Measurements from ENCODE around the gene VRK2. TPM values are rescaled to one million over a fixed set of nuclear protein-coding genes. Genes with fewer than 3 reads are reported as not detected.
A peak's percentile ranks its signal among the peaks of the same experiment; 100 is the strongest.

VRK2 gene
- total RNA-seq, 1 donor: 22.1 TPM

DNA sequence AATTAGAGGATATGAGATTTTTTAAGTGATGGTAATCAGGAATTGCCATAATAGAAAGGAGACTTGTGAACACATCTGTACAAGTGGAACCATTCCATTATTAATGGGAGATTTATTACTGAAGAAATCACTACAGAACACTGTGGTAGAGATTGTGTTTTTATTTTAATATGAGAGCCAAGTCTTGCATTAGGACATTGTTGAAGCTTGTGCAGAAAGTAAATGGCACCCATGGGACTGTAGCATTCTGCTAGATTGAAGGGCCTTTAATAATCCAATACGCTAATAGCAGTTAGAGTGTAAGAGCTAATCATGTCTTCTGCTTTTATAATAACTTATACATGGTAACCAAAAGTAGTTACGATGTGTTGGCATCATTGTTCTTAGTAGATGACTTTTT lies 83.6 kb downstream of the VRK2 start:
- no peak overlapping the region for H3K4me3 ChIP-seq (ENCODE audit: insufficient read depth, low read length)
- DNase-seq (ENCODE audit: insufficient read length, low spot score, missing footprints): no peak
- no peak overlapping the region for H3K27ac ChIP-seq (ENCODE audit: low read depth, low read length)
- no peaks in the 10 kb centered on the region for H3K27me3 ChIP-seq (ENCODE audit: insufficient read depth, low read length)
- H3K4me1 ChIP-seq (ENCODE audit: insufficient read depth, low read length): peaks cover 11% of the 10 kb centered on the region
- TF ChIP-seq, protein P1, sequence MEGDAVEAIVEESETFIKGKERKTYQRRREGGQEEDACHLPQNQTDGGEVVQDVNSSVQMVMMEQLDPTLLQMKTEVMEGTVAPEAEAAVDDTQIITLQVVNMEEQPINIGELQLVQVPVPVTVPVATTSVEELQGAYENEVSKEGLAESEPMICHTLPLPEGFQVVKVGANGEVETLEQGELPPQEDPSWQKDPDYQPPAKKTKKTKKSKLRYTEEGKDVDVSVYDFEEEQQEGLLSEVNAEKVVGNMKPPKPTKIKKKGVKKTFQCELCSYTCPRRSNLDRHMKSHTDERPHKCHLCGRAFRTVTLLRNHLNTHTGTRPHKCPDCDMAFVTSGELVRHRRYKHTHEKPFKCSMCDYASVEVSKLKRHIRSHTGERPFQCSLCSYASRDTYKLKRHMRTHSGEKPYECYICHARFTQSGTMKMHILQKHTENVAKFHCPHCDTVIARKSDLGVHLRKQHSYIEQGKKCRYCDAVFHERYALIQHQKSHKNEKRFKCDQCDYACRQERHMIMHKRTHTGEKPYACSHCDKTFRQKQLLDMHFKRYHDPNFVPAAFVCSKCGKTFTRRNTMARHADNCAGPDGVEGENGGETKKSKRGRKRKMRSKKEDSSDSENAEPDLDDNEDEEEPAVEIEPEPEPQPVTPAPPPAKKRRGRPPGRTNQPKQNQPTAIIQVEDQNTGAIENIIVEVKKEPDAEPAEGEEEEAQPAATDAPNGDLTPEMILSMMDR (IDR thresholded peaks at IDR 0.05; ENCODE audit: extremely low read depth, low read depth, low read length): no peak
- no peaks in the 10 kb centered on the region for H3K9me3 ChIP-seq (ENCODE audit: low read depth, low read length)
- H4K20me1 ChIP-seq (ENCODE audit: insufficient read depth, low read length): no peaks in the 10 kb centered on the region
- H2AFZ ChIP-seq (ENCODE audit: low read length): no peak overlapping the region
- no peaks in the 10 kb centered on the region for H3K36me3 ChIP-seq (ENCODE audit: insufficient read depth, low read length)
- H3K79me2 ChIP-seq (ENCODE audit: insufficient read depth, low read length): no peaks in the 10 kb centered on the region
- no peak overlapping the region for H3K4me2 ChIP-seq (ENCODE audit: insufficient read depth, low read length)

DNA sequence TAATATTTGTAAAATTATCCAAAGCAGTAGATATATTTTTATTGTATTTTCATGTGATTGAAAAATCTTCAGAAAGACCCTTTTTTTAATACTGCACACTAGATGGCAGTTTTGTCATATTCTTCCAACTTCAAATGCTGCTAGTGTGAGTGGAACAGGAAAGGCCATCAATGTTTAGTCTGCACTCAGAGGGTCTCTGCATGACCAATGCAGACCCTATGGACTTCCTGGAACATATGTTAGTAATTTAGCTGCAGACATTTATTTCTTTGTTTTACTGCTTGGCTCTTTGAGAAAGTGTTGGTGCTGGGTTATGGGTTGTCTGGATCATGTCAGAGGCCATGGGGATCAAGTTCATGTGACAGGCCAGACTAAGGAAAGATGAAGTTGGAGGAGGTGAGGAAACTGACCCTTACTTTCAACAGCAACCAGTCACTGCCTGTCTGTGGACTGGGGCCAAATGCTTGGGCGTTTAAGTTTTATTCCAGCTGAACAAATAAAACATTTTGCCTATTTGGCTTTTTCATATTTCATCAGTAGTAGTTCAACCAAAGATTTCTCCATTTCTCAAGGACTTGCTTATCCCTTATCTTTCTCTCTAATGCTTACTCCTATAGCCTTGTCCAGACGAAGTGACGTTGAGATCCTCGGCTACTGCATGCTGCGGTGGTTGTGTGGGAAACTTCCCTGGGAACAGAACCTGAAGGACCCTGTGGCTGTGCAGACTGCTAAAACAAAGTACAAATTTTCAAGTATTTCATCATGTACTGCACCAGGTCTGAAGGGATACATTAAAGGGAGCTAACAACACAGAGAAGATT lies 84.8 kb downstream of the VRK2 start:
- TF ChIP-seq, protein P1 (IDR thresholded peaks at IDR 0.05; ENCODE audit: extremely low read depth, low read depth, low read length): peak; percentile 35
- Histone ChIP-seq H3K4me2 (ENCODE audit: insufficient read depth, low read length) (peak overlapping the region; percentile 10), H3K27ac (ENCODE audit: low read depth, low read length) (peak overlapping the region; percentile 14), H3K27me3 (ENCODE audit: insufficient read depth, low read length) (no peaks in the 10 kb centered on the region), H3K4me3 (ENCODE audit: insufficient read depth, low read length) (no peak overlapping the region), H3K4me1 (ENCODE audit: insufficient read depth, low read length) (peaks cover 11% of the 10 kb centered on the region), H4K20me1 (ENCODE audit: insufficient read depth, low read length) (no peaks in the 10 kb centered on the region), H3K36me3 (ENCODE audit: insufficient read depth, low read length) (no peaks in the 10 kb centered on the region), H3K9me3 (ENCODE audit: low read depth, low read length) (no peaks in the 10 kb centered on the region), H3K79me2 (ENCODE audit: insufficient read depth, low read length) (no peaks in the 10 kb centered on the region), H2AFZ (ENCODE audit: low read length) (no peak overlapping the region)
- DNase-seq (ENCODE audit: insufficient read length, low spot score, missing footprints): peak; percentile 45

DNA sequence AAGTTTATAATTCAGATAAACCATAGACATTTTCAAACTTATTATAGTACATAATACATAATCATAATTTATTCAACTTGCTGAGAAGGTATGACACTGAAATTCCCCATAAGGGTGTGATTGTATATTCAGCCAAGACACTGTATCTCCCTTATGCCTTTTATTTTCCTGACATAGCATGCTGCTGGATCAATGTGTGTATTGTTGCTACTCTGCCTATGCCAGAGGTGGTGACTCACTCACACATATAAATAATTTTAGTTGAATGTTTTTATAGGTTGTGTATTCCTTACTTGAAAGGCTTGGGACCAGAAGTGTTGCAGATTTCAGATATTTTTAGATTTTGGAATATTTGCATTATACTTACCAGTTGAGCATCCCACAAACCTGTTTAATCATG lies 86.8 kb downstream of the VRK2 start:
- H3K4me1 ChIP-seq (ENCODE audit: insufficient read depth, low read length): peaks cover 15% of the 10 kb centered on the region
- TF ChIP-seq, protein P1 (IDR thresholded peaks at IDR 0.05; ENCODE audit: extremely low read depth, low read depth, low read length): no peak
- no peaks in the 10 kb centered on the region for H3K36me3 ChIP-seq (ENCODE audit: insufficient read depth, low read length)
- no peaks in the 10 kb centered on the region for H3K79me2 ChIP-seq (ENCODE audit: insufficient read depth, low read length)
- H3K4me2 ChIP-seq (ENCODE audit: insufficient read depth, low read length): no peak overlapping the region
- H3K27ac ChIP-seq (ENCODE audit: low read depth, low read length): no peak overlapping the region
- H3K9me3 ChIP-seq (ENCODE audit: low read depth, low read length): no peaks in the 10 kb centered on the region
- DNase-seq (ENCODE audit: insufficient read length, low spot score, missing footprints): no peak
- no peak overlapping the region for H3K4me3 ChIP-seq (ENCODE audit: insufficient read depth, low read length)
- H4K20me1 ChIP-seq (ENCODE audit: insufficient read depth, low read length): no peaks in the 10 kb centered on the region
- H3K27me3 ChIP-seq (ENCODE audit: insufficient read depth, low read length): no peaks in the 10 kb centered on the region
- no peak overlapping the region for H2AFZ ChIP-seq (ENCODE audit: low read length)

DNA sequence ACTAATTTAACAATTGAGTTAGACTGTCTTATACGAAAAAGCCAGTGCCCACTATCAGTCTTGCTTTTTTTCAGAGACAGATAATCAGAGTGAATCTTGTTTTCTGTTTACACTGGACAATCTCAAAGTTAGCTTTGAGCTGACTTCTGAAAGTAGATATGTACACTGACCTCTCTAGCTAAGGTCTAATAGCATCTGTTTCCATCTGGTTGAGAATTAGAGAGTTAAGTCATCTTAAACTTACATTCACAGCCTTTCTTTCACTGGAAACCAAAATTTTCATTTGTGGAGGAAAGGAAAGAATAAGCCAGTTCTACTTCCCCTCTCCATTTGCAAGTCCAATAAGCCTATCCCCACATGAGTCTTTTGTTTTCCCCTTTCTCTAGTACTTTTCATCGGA lies 89.3 kb downstream of the VRK2 start:
- no peaks in the 10 kb centered on the region for H3K36me3 ChIP-seq (ENCODE audit: insufficient read depth, low read length)
- no peak overlapping the region for H3K4me3 ChIP-seq (ENCODE audit: insufficient read depth, low read length)
- DNase-seq (ENCODE audit: insufficient read length, low spot score, missing footprints): no peak
- no peak overlapping the region for H2AFZ ChIP-seq (ENCODE audit: low read length)
- no peaks in the 10 kb centered on the region for H4K20me1 ChIP-seq (ENCODE audit: insufficient read depth, low read length)
- no peaks in the 10 kb centered on the region for H3K79me2 ChIP-seq (ENCODE audit: insufficient read depth, low read length)
- TF ChIP-seq, protein P1 (IDR thresholded peaks at IDR 0.05; ENCODE audit: extremely low read depth, low read depth, low read length): no peak
- no peaks in the 10 kb centered on the region for H3K9me3 ChIP-seq (ENCODE audit: low read depth, low read length)
- H3K4me1 ChIP-seq (ENCODE audit: insufficient read depth, low read length): peaks cover 24% of the 10 kb centered on the region
- H3K27me3 ChIP-seq (ENCODE audit: insufficient read depth, low read length): no peaks in the 10 kb centered on the region
- H3K27ac ChIP-seq (ENCODE audit: low read depth, low read length): no peak overlapping the region
- H3K4me2 ChIP-seq (ENCODE audit: insufficient read depth, low read length): no peak overlapping the region

All from osteoblast (primary cell).